HepG2 (cell line): ENCODE measurements around the gene CAMK1D. TPM values are rescaled to one million over a fixed set of nuclear protein-coding genes. Genes with fewer than 3 reads are reported as not detected.

Experiments
- ATAC-seq: fragments of 200-7000 bp; cut with Tn5 transposase; 3 replicates; pipeline ENCODE4 v1.9.1; 2020; ENCODE audit warnings: mild to moderate bottlenecking, moderate library complexity
- BruUV-seq: library from RNA; stranded (reverse); fragments of 400-500 nt; replicated peaks from 2 replicates; lab custom pipeline; 2021; lab: Mats Ljungman, UMichigan
- CTCF ChIA-PET: fragments of 300-600 bp; formaldehyde crosslinking; extraction: SDS; loops from one replicate; lab custom pipeline; 2021; ENCODE audit warnings: low total read pairs, inconsistent platforms, low intra/inter-chr PET ratio; lab: Yijun Ruan, JAX
- POLR2A ChIA-PET: fragments of 350-600 bp; sonication (Branson Sonifier 250); formaldehyde crosslinking; loops from one replicate; lab custom pipeline; 2020; ENCODE audit warnings: antibody characterized with exemption, inconsistent platforms; lab: Yijun Ruan, JAX
- DNase-seq: peaks from one replicate; pipeline ENCODE4 v3.0.0-alpha.2; 2015; ENCODE audit warnings: low spot score
- FAIRE-seq: peaks from 3 replicates; lab custom pipeline; 2011; peaks lifted over from hg19 to GRCh38; lab: Jason Lieb, UNC
- H2AFZ ChIP-seq: one replicate; pipeline ENCODE4 v1.6.1; 2011; ENCODE audit warnings: low read length, inconsistent platforms
- H3K27ac ChIP-seq: fragments of 300-600 bp; 3 replicates; pipeline ENCODE4 v1.8.0; 2011; ENCODE audit warnings: mixed run types, mild to moderate bottlenecking, mixed read lengths, low read length, inconsistent platforms; ENCODE audit not compliant: insufficient read depth; ENCODE audit errors: extremely low read length
- H3K27me3 ChIP-seq, 2 experiments: fragments of 200-600 bp in 1 of 2; 2 replicates in 1 of 2; 3 replicates in 1 of 2; pipeline versions ENCODE4 v1.6.0 to v1.8.0; 2011; ENCODE audit warnings: low read length in 2 of 2, mild to moderate bottlenecking in 2 of 2, moderate library complexity in 2 of 2, inconsistent platforms in 1 of 2; ENCODE audit not compliant: insufficient read depth in 2 of 2, control insufficient read depth in 1 of 2
- H3K36me3 ChIP-seq, 2 experiments: fragments of 200-600 bp in 1 of 2; replicated peaks in 1 of 2; 2 replicates in 1 of 2; 3 replicates in 1 of 2; pipeline versions ENCODE4 v1.5.1 to v1.8.0; 2011; ENCODE audit warnings: low read length in 2 of 2, inconsistent platforms in 1 of 2; ENCODE audit not compliant: insufficient read depth in 2 of 2, control insufficient read depth in 1 of 2
- H3K4me1 ChIP-seq: 2 replicates; pipeline ENCODE4 v1.5.1; 2012; ENCODE audit warnings: low read length, inconsistent platforms; ENCODE audit not compliant: insufficient read depth
- H3K4me2 ChIP-seq: 2 replicates; pipeline ENCODE4 v1.6.0; 2011; ENCODE audit warnings: low read depth, low read length, inconsistent platforms
- H3K4me3 ChIP-seq, 3 experiments: fragments of 200-600 bp in 1 of 3; sonication (generic), shearing (Covaris generic) in 1 of 3; replicated peaks in 1 of 3; 2 replicates each; pipeline ENCODE4 v1.5.1; 2011 to 2016; ENCODE audit warnings: low read length in 3 of 3, inconsistent platforms in 2 of 3, low read depth in 2 of 3, mild to moderate bottlenecking in 2 of 3, control low read depth in 1 of 3, mixed read lengths in 1 of 3; ENCODE audit not compliant: insufficient read depth in 1 of 3
- H3K79me2 ChIP-seq: one replicate; pipeline ENCODE4 v1.6.1; 2011; ENCODE audit warnings: low read length, inconsistent platforms; ENCODE audit not compliant: insufficient read depth
- H3K9ac ChIP-seq: 2 replicates; pipeline ENCODE4 v1.6.0; 2011; ENCODE audit warnings: mild to moderate bottlenecking, low read depth, low read length, inconsistent platforms; ENCODE audit not compliant: insufficient read depth
- H3K9me3 ChIP-seq: 2 replicates; pipeline ENCODE4 v1.5.1; 2012; ENCODE audit warnings: mild to moderate bottlenecking, low read length
- H4K20me1 ChIP-seq: 2 replicates; pipeline ENCODE4 v1.6.0; 2011; ENCODE audit warnings: inconsistent platforms, mild to moderate bottlenecking, low read length, moderate library complexity; ENCODE audit not compliant: insufficient read depth
- CERS6 ChIP-seq: sonication (generic); formaldehyde crosslinking; IDR thresholded peaks from 2 replicates; pipeline ENCODE4 v1.5.0; 2020; ENCODE audit warnings: missing genetic modification reagents
- CSRNP2 ChIP-seq: sonication (generic); formaldehyde crosslinking; conservative IDR thresholded peaks from 2 replicates; pipeline ENCODE4 v1.8.0; 2022; ENCODE audit warnings: low read depth, missing genetic modification reagents
- ELF1 ChIP-seq: sonication (generic); formaldehyde crosslinking; IDR thresholded peaks from 2 replicates; pipeline ENCODE4 v1.4.0; 2020; ENCODE audit warnings: missing genetic modification reagents
- ELF3 ChIP-seq: IDR thresholded peaks from 2 replicates; pipeline ENCODE4 v1.6.1; 2016; ENCODE audit warnings: missing genetic modification reagents, missing compliant biosample characterization
- GATAD1 ChIP-seq: IDR thresholded peaks from 2 replicates; pipeline ENCODE4 v1.6.1; 2016; ENCODE audit warnings: missing genetic modification reagents, missing compliant biosample characterization
- RBM39 ChIP-seq: fragments of 200-400 bp; formaldehyde crosslinking; IDR thresholded peaks from one replicate; pipeline ENCODE4 v1.6.1; 2018; ENCODE audit warnings: antibody characterized with exemption, mild to moderate bottlenecking, low read depth, low read length; ENCODE audit not compliant: poor library complexity, severe bottlenecking
- ZFP36 ChIP-seq: fragments of 150-350 bp; IDR thresholded peaks from 2 replicates; pipeline ENCODE4 v1.6.1; 2018; ENCODE audit warnings: borderline replicate concordance, low read length, low read depth; ENCODE audit not compliant: partially characterized antibody
- ZNF180 ChIP-seq: sonication (generic); formaldehyde crosslinking; IDR thresholded peaks from 2 replicates; pipeline ENCODE4 v1.4.0; 2020; ENCODE audit warnings: low read depth, missing genetic modification reagents, borderline replicate concordance
- ZNF484 ChIP-seq: sonication (generic); formaldehyde crosslinking; IDR thresholded peaks from 2 replicates; pipeline ENCODE4 v1.5.1; 2020; ENCODE audit warnings: mild to moderate bottlenecking, low read depth, missing genetic modification reagents, borderline replicate concordance
- WGBS: methylation state at CpG from one replicate; pipeline ENCODE4 v1.1.6; 2017; ENCODE audit warnings: low lambda C conversion rate; 5-methylcytosine and 5-hydroxymethylcytosine counted together
- in situ Hi-C: cut with HindIII; loops from 2 replicates; pipeline ENCODE4 v1.10.0; 2017; ENCODE audit warnings: low pct_unique_long_range_greater_than_20kb; ENCODE audit not compliant: extremely low pct_ligation_motif_present
- intact Hi-C: fragments of 100-400 bp; cut with micrococcal nuclease; formaldehyde crosslinking; loops from one replicate; pipeline ENCODE4 v1.10.0; 2022; ENCODE audit not compliant: unreplicated experiment
- polyA plus RNA-seq, 8 experiments: library from polyadenylated mRNA; depleted of rRNA in 3 of 8; stranded (reverse) in 7 of 8; unstranded in 1 of 8; fragments of >200 nt; fragmentation: Illumina TruSeq in 4 of 8; extraction: Trizol in 4 of 8; gene quantifications; 2 replicates each; pipeline versions ENCODE4 v1.2.1 to v1.2.3, GENCODE V29; 2011 to 2016; ENCODE audit warnings: low read depth in 4 of 8, missing spikeins in 1 of 8, mixed read lengths in 1 of 8; ENCODE audit not compliant: insufficient read depth in 1 of 8
- total RNA-seq, 5 experiments: library from RNA; depleted of rRNA; stranded (reverse); fragments of >200 nt; fragmentation: Illumina TruSeq; extraction: Trizol; gene quantifications; 2 replicates each; pipeline ENCODE4 v1.2.3, GENCODE V29; 2016; ENCODE audit warnings: low read depth in 1 of 5
- TF ChIP-seq, protein P1 (sequence below): sonication (generic); formaldehyde crosslinking; IDR thresholded peaks from 2 replicates; pipeline ENCODE4 v1.4.0; 2020; ENCODE audit warnings: missing genetic modification reagents

The CAMK1D gene
- total and polyA plus RNA-seq, 2 of the 13 experiments (the other 11 are each of a cell fraction or from before 2014, with no cell fraction given) = under 0.01 TPM; not detected in 1

DNA sequence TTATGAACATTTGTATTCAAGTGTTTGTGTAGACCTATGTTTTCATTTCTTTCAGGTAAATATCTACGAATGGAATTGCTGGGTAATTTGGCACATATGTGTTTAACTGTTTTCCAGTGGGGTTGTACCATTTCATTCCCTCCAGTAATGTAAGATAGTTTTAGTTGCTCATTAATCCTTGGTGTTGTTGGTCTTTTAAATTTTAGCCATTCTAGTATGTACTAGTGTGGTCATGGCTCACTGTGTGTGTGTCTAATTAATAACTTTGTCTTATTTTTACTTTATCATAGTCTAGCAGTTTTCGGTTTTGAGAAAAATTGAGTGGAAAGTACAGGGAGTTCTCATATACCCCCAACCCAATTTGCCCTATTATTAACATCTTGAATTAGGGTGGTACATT, 278.8 kb downstream of the CAMK1D start:
- H3K4me1 ChIP-seq = peaks cover 37% of the 10 kb centered on the region
- intact Hi-C loops (no loop called here), in situ Hi-C loops (no loop called here)
- WGBS = 48% methylated on average over 2 of the region's 2 CpGs
- FAIRE-seq = no peak
- no peak for DNase-seq
- no peak for ATAC-seq
- no peaks in the 10 kb centered on the region for H3K36me3 ChIP-seq
- no peaks in the 10 kb centered on the region for H3K79me2 ChIP-seq
- ChIA-PET POLR2A (no interaction called here), CTCF (no interaction called here)
- H3K27me3 ChIP-seq = no peaks in the 10 kb centered on the region
- H2AFZ ChIP-seq = no peak overlapping the region
- no peak overlapping the region for H3K9ac ChIP-seq
- BruUV-seq = no TSS peak
- TF ChIP-seq CSRNP2 = no peak
- no peak for TF ChIP-seq GATAD1 (CRISPR knock-in tag)
- TF ChIP-seq ZNF484 (CRISPR knock-in tag) = no peak
- no peak for TF ChIP-seq ZFP36
- no peak overlapping the region for H3K4me2 ChIP-seq
- H3K4me3 ChIP-seq = no peak overlapping the region
- no peaks in the 10 kb centered on the region for H4K20me1 ChIP-seq
- H3K9me3 ChIP-seq = no peaks in the 10 kb centered on the region
- H3K27ac ChIP-seq = no peak overlapping the region

- H3K4me3 ChIP-seq = no peak overlapping the region
- peaks cover 0 to 2% of the 10 kb centered on the region in 2 experiments; a peak in 1 of 5 replicates for H3K27me3 ChIP-seq
- in situ Hi-C loops = no loop called here
- H2AFZ ChIP-seq = peak overlapping the region; percentile 55
- no peak overlapping the region for H3K9ac ChIP-seq
- CTCF ChIA-PET = no interaction called here
- H3K4me1 ChIP-seq = peaks cover 37% of the 10 kb centered on the region
- intact Hi-C loops = no loop called here
- TF ChIP-seq ELF3 (CRISPR knock-in tag) (peak; percentile 49), CERS6 (no peak), ELF1 (CRISPR knock-in tag) (peak; percentile 77), ZNF180 (CRISPR knock-in tag) (no peak), RBM39 (no peak)
- TF ChIP-seq, protein P1, sequence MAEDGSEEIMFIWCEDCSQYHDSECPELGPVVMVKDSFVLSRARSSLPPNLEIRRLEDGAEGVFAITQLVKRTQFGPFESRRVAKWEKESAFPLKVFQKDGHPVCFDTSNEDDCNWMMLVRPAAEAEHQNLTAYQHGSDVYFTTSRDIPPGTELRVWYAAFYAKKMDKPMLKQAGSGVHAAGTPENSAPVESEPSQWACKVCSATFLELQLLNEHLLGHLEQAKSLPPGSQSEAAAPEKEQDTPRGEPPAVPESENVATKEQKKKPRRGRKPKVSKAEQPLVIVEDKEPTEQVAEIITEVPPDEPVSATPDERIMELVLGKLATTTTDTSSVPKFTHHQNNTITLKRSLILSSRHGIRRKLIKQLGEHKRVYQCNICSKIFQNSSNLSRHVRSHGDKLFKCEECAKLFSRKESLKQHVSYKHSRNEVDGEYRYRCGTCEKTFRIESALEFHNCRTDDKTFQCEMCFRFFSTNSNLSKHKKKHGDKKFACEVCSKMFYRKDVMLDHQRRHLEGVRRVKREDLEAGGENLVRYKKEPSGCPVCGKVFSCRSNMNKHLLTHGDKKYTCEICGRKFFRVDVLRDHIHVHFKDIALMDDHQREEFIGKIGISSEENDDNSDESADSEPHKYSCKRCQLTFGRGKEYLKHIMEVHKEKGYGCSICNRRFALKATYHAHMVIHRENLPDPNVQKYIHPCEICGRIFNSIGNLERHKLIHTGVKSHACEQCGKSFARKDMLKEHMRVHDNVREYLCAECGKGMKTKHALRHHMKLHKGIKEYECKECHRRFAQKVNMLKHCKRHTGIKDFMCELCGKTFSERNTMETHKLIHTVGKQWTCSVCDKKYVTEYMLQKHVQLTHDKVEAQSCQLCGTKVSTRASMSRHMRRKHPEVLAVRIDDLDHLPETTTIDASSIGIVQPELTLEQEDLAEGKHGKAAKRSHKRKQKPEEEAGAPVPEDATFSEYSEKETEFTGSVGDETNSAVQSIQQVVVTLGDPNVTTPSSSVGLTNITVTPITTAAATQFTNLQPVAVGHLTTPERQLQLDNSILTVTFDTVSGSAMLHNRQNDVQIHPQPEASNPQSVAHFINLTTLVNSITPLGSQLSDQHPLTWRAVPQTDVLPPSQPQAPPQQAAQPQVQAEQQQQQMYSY (CRISPR knock-in tag) = peak; percentile 92
- DNase-seq (no peak), FAIRE-seq (no peak), ATAC-seq (no peak)
- no peaks in the 10 kb centered on the region for H4K20me1 ChIP-seq
- no TSS peak for BruUV-seq
- H3K27ac ChIP-seq = no peak overlapping the region
- H3K36me3 ChIP-seq = no peaks in the 10 kb centered on the region
- peak overlapping the region; percentile 44 for H3K4me2 ChIP-seq
- H3K9me3 ChIP-seq = no peaks in the 10 kb centered on the region
- 13% methylated on average over 10 of the region's 10 CpGs for WGBS
- H3K79me2 ChIP-seq = no peaks in the 10 kb centered on the region
- POLR2A ChIA-PET = no interaction called here
Observed at GRCh38 chr10:12628964-12629766, 279.8 kb downstream of the CAMK1D start.
